Measurements from ENCODE around the gene PDCD7.
"Not testable (repeated sequence)": the region's sequence is repeated elsewhere in the genome, so short reads cannot be mapped to it uniquely, and the experiment has no call there.

The PDCD7 gene

GRCh38 chr15:65074946-65075345 is 58.7 kb downstream of the PDCD7 start:
- DNase-seq (ENCODE audit: low spot score) = not testable (repeated sequence)

- no peak for DNase-seq (ENCODE audit: low spot score)
Observed at GRCh38 chr15:65072617-65073016, 61.0 kb downstream of the PDCD7 start.

DNA sequence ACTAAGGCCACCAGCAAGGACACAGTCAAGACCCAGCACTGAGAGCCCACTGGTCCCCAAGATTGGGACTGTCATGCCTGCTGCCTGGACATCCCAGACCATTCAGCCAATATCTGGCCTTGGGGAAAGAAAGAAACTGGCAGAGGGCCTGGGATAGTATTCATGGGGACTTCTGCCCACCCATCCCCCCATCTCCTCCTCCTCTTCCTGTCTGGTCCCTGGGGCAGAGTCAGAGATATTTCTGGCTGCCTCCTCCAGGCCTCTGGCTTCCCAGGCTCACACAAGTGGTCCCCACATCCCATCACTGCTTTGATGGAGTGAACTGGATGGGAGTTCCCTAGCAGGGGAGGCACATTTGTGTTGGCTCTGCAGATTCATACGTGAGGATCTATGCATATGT is 61.6 kb downstream of the PDCD7 start:
- DNase-seq (ENCODE audit: low spot score) = no peak

DNA sequence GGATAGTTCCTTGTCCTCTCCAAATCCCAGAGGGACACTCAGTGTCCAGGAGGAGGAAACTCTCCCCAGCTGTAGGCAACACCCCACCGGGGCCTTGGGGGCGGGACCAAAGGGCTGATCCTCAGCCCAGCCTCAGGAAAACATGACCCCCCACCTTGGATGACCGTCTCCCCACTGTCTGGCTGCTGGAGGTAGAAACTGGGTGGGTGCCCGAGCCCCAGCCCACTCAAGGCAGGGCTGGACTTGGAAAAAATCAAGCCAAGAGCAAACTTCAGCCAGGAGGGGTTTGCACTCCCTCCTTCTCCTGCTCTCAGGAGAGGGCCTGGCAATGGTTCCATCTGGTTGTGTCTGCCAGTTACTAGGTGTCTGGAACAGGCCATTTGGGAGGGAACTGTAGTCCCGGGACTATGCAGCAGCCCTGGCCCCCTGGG is 62.2 kb downstream of the PDCD7 start:
- DNase-seq (ENCODE audit: low spot score) = no peak

DNA sequence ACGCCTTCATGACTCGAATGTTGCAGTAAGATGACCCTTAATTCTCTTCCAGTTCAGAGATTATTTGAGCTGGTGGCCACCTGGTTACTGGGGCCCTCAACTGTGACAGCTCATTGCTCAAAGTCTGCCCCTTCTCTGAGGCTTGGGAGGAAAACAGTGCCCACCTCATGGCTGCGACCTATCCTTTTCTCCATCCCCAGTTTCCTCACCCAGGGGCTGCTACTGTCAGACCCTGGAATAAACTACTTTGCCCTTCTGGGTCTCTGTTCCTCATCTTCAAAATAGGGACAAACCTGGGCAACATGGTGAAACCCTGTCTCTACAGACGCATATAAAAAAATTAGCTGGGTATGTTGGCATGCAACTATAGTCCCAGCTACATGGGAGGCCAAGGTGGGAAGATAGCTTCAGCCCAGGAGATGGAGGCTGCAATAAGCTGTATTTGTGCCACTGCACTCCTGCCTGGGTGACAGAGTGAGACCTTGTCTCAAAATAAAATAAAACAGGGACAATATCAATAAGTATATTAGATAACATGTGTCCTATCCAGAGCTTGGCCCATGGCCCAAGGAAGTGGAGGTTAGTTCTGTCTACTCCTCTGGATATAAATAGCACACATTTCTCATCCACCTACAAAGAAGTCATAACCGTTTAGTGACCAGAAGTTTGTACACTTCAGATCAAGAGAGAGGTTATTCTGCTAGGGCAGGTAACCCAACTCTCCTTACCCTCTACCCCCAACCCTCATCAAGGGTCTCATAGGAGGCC is 63.6 kb downstream of the PDCD7 start:
- DNase-seq (ENCODE audit: low spot score) = no peak

DNA sequence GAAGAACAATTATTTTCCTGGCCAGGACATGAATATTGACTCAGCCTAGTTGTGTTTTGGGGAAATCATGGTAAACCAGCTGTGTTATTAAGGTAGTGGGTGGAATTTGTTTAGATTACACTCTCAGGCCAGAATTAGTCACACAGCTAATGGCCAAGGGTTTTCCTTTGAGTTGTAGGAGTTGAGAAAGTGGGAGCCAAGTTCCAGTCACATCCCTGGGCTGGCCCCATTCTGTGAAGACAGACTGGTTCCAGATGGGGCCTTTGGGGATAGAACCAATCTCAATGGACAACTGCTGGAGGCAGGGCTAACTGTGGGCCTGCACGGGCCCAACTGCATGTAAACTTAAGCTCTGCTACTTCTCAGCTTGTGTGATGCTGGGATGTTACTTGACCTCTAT is 64.4 kb downstream of the PDCD7 start:
- no peak for DNase-seq (ENCODE audit: low spot score)

DNA sequence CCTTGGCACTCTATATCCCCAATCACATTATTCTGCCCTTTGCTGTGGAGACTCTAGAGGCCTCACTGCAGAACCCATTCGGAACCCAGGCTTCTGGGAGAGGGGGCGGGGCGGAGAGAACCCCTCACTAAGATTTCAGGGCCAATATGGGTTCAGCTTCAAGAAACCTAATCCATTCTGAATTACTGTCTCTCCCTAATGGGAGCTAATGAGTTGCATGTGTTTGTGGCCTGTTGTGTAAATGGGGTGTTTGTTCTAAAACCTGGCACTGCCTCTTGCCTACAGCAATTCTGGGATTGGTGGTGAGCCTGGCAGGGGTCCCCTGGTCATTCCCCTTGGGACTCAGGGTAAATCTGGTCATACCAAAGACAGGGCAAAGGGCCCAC is 65.2 kb downstream of the PDCD7 start:
- DNase-seq (ENCODE audit: low spot score) = no peak

DNA sequence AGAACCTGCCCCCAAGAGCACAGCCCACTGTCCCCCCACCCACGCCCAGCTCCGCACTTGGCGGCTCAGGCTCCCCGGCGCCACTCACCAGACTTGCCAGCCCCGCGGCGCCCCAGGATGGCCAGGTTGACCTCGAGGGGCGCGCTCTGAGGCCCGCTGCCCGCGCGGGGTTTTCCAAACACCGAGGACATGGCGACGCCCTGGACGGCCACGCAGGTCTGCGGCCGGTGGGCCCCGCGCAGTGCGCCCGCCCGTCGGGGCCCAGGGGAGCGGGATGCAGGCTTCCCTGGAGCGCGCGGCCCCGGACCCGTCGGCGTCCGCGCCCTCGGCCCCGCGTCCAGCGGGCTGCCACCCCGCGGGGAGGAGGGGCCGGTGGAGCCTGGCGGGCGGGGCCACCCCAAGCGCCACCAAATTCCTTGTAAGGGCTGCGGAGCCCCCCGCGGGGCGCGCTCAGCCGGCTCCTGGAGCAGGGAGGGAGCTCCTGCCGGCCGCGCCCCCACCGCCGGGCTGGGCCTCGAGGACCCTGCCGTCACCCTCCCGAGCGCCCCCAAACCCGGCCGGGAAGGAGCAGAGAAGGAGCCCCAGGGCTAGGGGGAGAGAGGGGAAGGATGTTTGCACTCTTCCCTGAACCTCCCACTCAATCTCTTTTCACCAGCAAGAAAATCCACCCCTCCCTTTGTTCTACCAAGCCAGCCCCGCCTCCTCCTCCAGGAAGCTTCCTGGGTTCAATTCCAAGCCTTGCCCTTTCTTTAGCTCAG is 65.8 kb downstream of the PDCD7 start, which contains the start of gene RASL12:
Gene RASL12, minus strand, starts transcription at position 347 of the 758 bp plus-strand sequence. Its CDS starts 156 bp downstream, at position 191.
- no peak for DNase-seq (ENCODE audit: low spot score)
